Spinal cord (tissue), 10 donors: Measurements from ENCODE around the gene PAX7. TPM values are rescaled to one million over a fixed set of nuclear protein-coding genes. Genes with fewer than 3 reads are reported as not detected.

Experiments used
- DNase-seq, 6 donors: peaks; one replicate each; pipeline versions ENCODE4 v3.0.0 to v3.0.0-alpha.2; 2013 to 2015; ENCODE audit warnings: low spot score in 6 of 6, low read depth in 4 of 6
- H3K27ac ChIP-seq: one replicate; pipeline ENCODE4 v1.5.1; 2013; ENCODE audit warnings: low read depth, low read length, control low read depth
- H3K27me3 ChIP-seq: one replicate; pipeline ENCODE4 v1.6.1; 2013; ENCODE audit warnings: low read length; ENCODE audit not compliant: control insufficient read depth, insufficient read depth
- H3K36me3 ChIP-seq: one replicate; pipeline ENCODE4 v1.6.1; 2013; ENCODE audit warnings: low read length; ENCODE audit not compliant: control insufficient read depth, insufficient read depth
- H3K4me1 ChIP-seq: one replicate; pipeline ENCODE4 v1.6.1; 2013; ENCODE audit warnings: low read length; ENCODE audit not compliant: control insufficient read depth, insufficient read depth
- H3K4me3 ChIP-seq: one replicate; pipeline ENCODE4 v1.5.1; 2013; ENCODE audit warnings: low read depth, low read length, control low read depth
- H3K9me3 ChIP-seq: one replicate; pipeline ENCODE4 v1.6.1; 2013; ENCODE audit warnings: low read length; ENCODE audit not compliant: control insufficient read depth, insufficient read depth
- WGBS: methylation state at CpG from one replicate; pipeline ENCODE4 v1.1.5; 2013; ENCODE audit warnings: missing lambda C conversion rate; ENCODE audit not compliant: insufficient coverage; 5-methylcytosine and 5-hydroxymethylcytosine counted together
- polyA plus RNA-seq, 2 donors: library from polyadenylated mRNA; unstranded; fragments of 120-200 nt; gene quantifications; one replicate each; pipeline ENCODE4 v1.2.1, GENCODE V29; 2013; ENCODE audit not compliant: insufficient read length in 2 of 2
- small RNA-seq: library from RNA; depleted of rRNA; stranded (forward); fragments of <200 nt; gene quantifications from one replicate; pipeline ENCODE3, GENCODE V24; 2014; ENCODE audit warnings: low replicate concordance
- total RNA-seq, 2 donors: library from RNA; depleted of rRNA in 1 of 2; stranded (reverse); fragments of 120-200 nt in 1 of 2; fragments of >200 nt in 1 of 2; gene quantifications; one replicate each; pipeline versions ENCODE4 v1.2.3 to v1.2.4, GENCODE V29; 2013 to 2014
- donor health status: healthy.

Gene PAX7
- total and polyA plus RNA-seq, 4 donors = 1.5 to 6.1 (median 3.4) TPM

GRCh38 chr1:18794561-18794960, 163.9 kb downstream of the PAX7 start:
- peaks cover 5% of the 10 kb centered on the region for H3K4me1 ChIP-seq
- H3K36me3 ChIP-seq = no peaks in the 10 kb centered on the region
- DNase-seq = peak in 2 of 6 donors; percentile 48 to 56
- no peaks in the 10 kb centered on the region for H3K9me3 ChIP-seq
- H3K4me3 ChIP-seq = no peak overlapping the region
- H3K27ac ChIP-seq = no peak overlapping the region
- WGBS = 63% methylated on average over 1 of the region's 5 CpGs
- H3K27me3 ChIP-seq = no peaks in the 10 kb centered on the region

- H3K36me3 ChIP-seq = no peaks in the 10 kb centered on the region
- H3K4me1 ChIP-seq = peaks cover 5% of the 10 kb centered on the region
- no peaks in the 10 kb centered on the region for H3K9me3 ChIP-seq
- no peak overlapping the region for H3K27ac ChIP-seq
- no peak for DNase-seq
- H3K27me3 ChIP-seq = no peaks in the 10 kb centered on the region
- WGBS = 52% methylated on average over 7 of the region's 14 CpGs
- no peak overlapping the region for H3K4me3 ChIP-seq
These were observed 164.5 kb downstream of the PAX7 start for GRCh38 chr1:18795002-18795689.

- no peak for DNase-seq
- Histone ChIP-seq H3K27ac (no peak overlapping the region), H3K4me3 (no peak overlapping the region), H3K36me3 (no peaks in the 10 kb centered on the region), H3K9me3 (no peaks in the 10 kb centered on the region), H3K4me1 (peaks cover 5% of the 10 kb centered on the region), H3K27me3 (no peaks in the 10 kb centered on the region)
- whole genome bisulfite sequencing = 78% methylated on average over 1 of the region's 3 CpGs
These were observed 166.3 kb downstream of the PAX7 start for GRCh38 chr1:18796950-18797349.

Small RNA genes lying within 50 kb of the gene (small RNA-seq; reads per million reads assigned to genes)
- gene AL031737.1 = not detected

Other genes starting within 250 kb of the PAX7 start
- 1 to 10 TPM in 1 of 2 donors, under 1 TPM in 1; 0.40 to 5.3 TPM for gene KLHDC7A, start 149.9 kb upstream of the PAX7 start, total RNA-seq
- gene KLHDC7A, start 149.9 kb upstream of the PAX7 start, polyA plus RNA-seq = under 1 TPM; 0.08 to 0.30 TPM
- not detected for gene TAS1R2, start 228.8 kb downstream of the PAX7 start, total RNA-seq
- not detected for gene TAS1R2, start 228.8 kb downstream of the PAX7 start, polyA plus RNA-seq